Astrocyte (in vitro differentiated cells and primary cell): ENCODE data around the gene ANKFY1.

Source experiments
- CTCF ChIP-seq: IDR thresholded peaks from 2 replicates; pipeline ENCODE4 v1.5.1; 2011; ENCODE audit warnings: low read depth, mild to moderate bottlenecking, inconsistent platforms, low read length, moderate library complexity; ENCODE audit not compliant: insufficient read depth
- EZH2 ChIP-seq: IDR thresholded peaks from 2 replicates; pipeline ENCODE4 v1.6.1; 2012; ENCODE audit warnings: mild to moderate bottlenecking, low read length, inconsistent platforms; ENCODE audit not compliant: insufficient read depth

GRCh38 chr17:4233668-4234258, 30.0 kb downstream of the ANKFY1 start:
- no peak for TF ChIP-seq CTCF
- no peak for TF ChIP-seq EZH2
